ENCODE data around the gene CHN2. TPM values are rescaled to one million over a fixed set of nuclear protein-coding genes. Genes with fewer than 3 reads are reported as not detected.

The CHN2 gene
- total RNA-seq, 1 donor from 2014 or later = 36.1 TPM

DNA sequence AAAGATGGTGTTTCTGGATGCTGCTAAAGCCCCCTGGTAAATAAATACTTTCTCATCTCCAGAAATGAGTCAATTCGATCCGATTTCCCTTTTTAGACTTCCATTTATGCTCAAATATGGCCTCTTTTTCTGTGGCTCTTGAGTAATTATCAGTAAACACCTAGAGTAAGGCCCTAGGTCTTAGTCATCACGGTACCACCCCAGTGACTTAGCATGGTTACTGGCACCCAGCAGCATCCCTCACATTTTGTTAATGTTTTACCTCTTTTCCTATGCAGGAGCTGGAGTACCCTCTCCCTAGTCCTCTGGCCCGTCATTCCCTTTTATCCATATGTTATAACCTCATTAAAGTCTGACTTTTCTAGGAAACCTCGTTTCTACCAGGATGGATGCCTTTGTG lies 19.5 kb downstream of the CHN2 start:
- Histone ChIP-seq H3K4me3 (no peak overlapping the region), H3K27ac (replicated peaks) (no peak overlapping the region), H3K36me3 (no peaks in the 10 kb centered on the region), H3K9me3 (replicated peaks) (no peaks in the 10 kb centered on the region), H3K27me3 (ENCODE audit: low read depth) (no peaks in the 10 kb centered on the region), H3K4me1 (peaks cover 15% of the 10 kb centered on the region)
- TF ChIP-seq, protein P1, sequence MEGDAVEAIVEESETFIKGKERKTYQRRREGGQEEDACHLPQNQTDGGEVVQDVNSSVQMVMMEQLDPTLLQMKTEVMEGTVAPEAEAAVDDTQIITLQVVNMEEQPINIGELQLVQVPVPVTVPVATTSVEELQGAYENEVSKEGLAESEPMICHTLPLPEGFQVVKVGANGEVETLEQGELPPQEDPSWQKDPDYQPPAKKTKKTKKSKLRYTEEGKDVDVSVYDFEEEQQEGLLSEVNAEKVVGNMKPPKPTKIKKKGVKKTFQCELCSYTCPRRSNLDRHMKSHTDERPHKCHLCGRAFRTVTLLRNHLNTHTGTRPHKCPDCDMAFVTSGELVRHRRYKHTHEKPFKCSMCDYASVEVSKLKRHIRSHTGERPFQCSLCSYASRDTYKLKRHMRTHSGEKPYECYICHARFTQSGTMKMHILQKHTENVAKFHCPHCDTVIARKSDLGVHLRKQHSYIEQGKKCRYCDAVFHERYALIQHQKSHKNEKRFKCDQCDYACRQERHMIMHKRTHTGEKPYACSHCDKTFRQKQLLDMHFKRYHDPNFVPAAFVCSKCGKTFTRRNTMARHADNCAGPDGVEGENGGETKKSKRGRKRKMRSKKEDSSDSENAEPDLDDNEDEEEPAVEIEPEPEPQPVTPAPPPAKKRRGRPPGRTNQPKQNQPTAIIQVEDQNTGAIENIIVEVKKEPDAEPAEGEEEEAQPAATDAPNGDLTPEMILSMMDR (IDR thresholded peaks at IDR 0.05; ENCODE audit: borderline replicate concordance) = no peak
- no peak for DNase-seq
- intact Hi-C loops (cut with micrococcal nuclease) = no loop called here

DNA sequence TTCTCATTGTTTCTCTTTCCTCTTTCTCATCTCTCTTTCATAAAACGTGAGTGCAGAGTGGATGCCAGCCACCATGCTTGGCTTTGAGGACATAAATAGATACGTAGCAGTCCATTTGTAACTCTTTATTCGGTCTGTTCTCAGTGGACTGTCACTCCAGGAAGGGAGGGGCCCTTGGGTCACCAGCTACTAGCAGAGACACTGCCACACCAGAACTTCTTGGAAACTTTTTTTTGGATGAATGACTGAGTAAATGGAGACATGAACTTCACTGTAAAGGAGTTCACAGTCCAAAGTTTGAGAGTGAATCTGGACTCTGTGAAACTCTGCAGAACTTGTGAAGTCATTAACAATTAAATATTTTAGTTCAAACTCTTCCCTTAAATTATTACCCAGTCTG lies 20.2 kb downstream of the CHN2 start:
- Histone ChIP-seq H3K27ac (replicated peaks) (no peak overlapping the region), H3K4me1 (peaks cover 15% of the 10 kb centered on the region), H3K36me3 (no peaks in the 10 kb centered on the region), H3K4me3 (no peak overlapping the region), H3K9me3 (replicated peaks) (no peaks in the 10 kb centered on the region), H3K27me3 (ENCODE audit: low read depth) (no peaks in the 10 kb centered on the region)
- DNase-seq = no peak
- intact Hi-C loops (cut with micrococcal nuclease) = no loop called here
- TF ChIP-seq, protein P1 (IDR thresholded peaks at IDR 0.05; ENCODE audit: borderline replicate concordance) = no peak

DNA sequence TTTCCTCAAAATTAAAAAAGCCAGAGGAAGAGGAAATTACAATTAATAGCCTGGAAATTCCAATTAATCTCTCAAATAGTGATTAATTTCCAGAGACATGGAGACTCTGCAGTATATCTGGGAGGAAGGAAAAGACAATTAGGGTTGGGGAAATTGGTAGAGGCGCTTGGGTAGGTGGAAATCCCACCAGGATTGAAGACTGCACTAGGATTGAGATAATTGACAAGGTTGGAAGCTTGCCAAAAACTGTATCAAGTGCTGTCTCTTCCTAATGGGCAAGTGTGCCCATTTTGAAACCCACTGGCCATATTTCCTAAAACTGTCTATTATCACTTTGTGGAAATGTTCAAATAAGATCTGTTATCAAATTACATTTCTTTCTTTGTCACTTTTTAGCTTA lies 21.6 kb downstream of the CHN2 start:
- intact Hi-C loops (cut with micrococcal nuclease) = no loop called here
- no peaks in the 10 kb centered on the region for H3K36me3 ChIP-seq
- DNase-seq = no peak

DNA sequence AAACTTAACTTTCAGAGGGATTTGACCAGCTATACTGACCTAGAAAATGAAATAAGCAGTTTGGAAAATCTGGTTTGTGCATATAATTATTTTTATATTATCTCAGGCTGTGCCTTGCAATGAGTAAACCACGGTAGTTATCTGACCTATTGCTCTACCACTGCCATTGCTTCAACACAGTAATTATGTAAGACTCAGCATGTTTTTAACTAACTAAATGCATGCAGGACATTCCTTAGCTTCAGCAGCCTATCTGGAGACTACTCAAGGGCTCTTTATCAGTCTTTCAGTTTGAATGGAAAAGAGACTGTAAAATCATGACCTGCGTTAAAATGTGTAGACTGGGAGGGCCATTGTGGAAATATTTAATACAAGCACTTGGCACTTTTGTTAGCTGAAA lies 22.5 kb downstream of the CHN2 start:
- H3K9me3 ChIP-seq (replicated peaks) = peaks cover 15% of the 10 kb centered on the region
- no peak overlapping the region for H3K27ac ChIP-seq (replicated peaks)
- intact Hi-C loops (cut with micrococcal nuclease) = no loop called here
- no peaks in the 10 kb centered on the region for H3K36me3 ChIP-seq
- H3K4me3 ChIP-seq = no peak overlapping the region
- H3K4me1 ChIP-seq = peaks cover 15% of the 10 kb centered on the region
- no peak for DNase-seq
- TF ChIP-seq, protein P1 (IDR thresholded peaks at IDR 0.05; ENCODE audit: borderline replicate concordance) = no peak
- no peaks in the 10 kb centered on the region for H3K27me3 ChIP-seq (ENCODE audit: low read depth)

More for the DNA sequence above, 21.6 kb downstream of the CHN2 start:
- no peak overlapping the region for H3K27ac ChIP-seq (replicated peaks)
- H3K9me3 ChIP-seq (replicated peaks) = peaks cover 7% of the 10 kb centered on the region
- H3K4me3 ChIP-seq = no peak overlapping the region
- H3K4me1 ChIP-seq = peaks cover 15% of the 10 kb centered on the region
- TF ChIP-seq, protein P1 (IDR thresholded peaks at IDR 0.05; ENCODE audit: borderline replicate concordance) = no peak
- H3K27me3 ChIP-seq (ENCODE audit: low read depth) = no peaks in the 10 kb centered on the region

DNA sequence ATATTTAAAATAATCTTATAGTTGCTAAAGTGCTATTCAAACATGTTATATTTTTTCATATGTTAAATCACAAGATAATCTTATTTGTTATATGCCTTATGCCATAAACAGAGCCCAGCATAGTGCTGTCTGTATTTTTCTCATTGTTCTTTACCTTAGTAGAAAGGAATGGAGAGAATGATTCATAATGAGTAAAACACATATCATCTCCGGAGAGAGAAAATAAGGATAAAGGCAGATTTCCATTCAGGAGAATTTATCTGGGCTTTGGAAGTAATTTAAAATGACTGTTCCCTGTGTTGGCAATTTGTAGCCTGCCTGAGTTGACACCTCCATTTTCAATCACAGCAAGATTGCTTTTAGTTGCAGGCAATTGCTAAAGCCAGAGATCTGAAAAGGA lies 30.2 kb downstream of the CHN2 start:
- intact Hi-C loops (cut with micrococcal nuclease) = no loop called here
- H3K4me1 ChIP-seq = peaks cover 9% of the 10 kb centered on the region

More for the DNA sequence above, 30.2 kb downstream of the CHN2 start:
- TF ChIP-seq, protein P1 (IDR thresholded peaks at IDR 0.05; ENCODE audit: borderline replicate concordance) = no peak
- H3K4me3 ChIP-seq = no peak overlapping the region
- peaks cover 15% of the 10 kb centered on the region for H3K9me3 ChIP-seq (replicated peaks)
- H3K36me3 ChIP-seq = no peaks in the 10 kb centered on the region
- H3K27me3 ChIP-seq (ENCODE audit: low read depth) = no peaks in the 10 kb centered on the region
- no peak overlapping the region for H3K27ac ChIP-seq (replicated peaks)
- no peak for DNase-seq
